IMR-90 (cell line): Measurements from ENCODE around the gene POLR2E. TPM values are rescaled to one million over a fixed set of nuclear protein-coding genes. Genes with fewer than 3 reads are reported as not detected.
A peak's percentile ranks its signal among the peaks of the same experiment; 100 is the strongest.

Experiments used
- ATAC-seq: fragments of 200-7000 bp; cut with Tn5 transposase; 2 replicates; pipeline ENCODE4 v1.9.1; 2020; ENCODE audit warnings: low read depth, mild to moderate bottlenecking, moderate library complexity
- BruUV-seq: library from RNA; stranded (reverse); fragments of 400-500 nt; replicated peaks from 2 replicates; lab custom pipeline; 2021; lab: Mats Ljungman, UMichigan
- CTCF ChIA-PET: fragments of 300-600 bp; formaldehyde crosslinking; extraction: SDS; loops from one replicate; lab custom pipeline; 2021; ENCODE audit warnings: antibody characterized with exemption; lab: Yijun Ruan, JAX
- POLR2A ChIA-PET: fragments of 300-600 bp; sonication (Branson Sonifier 250); formaldehyde crosslinking; loops from one replicate; lab custom pipeline; 2022; ENCODE audit warnings: antibody characterized with exemption; ENCODE audit not compliant: unreplicated experiment; lab: Charles Lee
- DNase-seq: peaks from one replicate; pipeline ENCODE4 v3.0.0; 2013
- H2AFZ ChIP-seq: replicated peaks from 2 replicates; pipeline ENCODE3; 2013; ENCODE audit warnings: low read length, mild to moderate bottlenecking; ENCODE audit not compliant: poor library complexity
- H2AK5ac ChIP-seq: 2 replicates; pipeline ENCODE4 v1.6.1; 2013; ENCODE audit warnings: low read depth, low read length, inconsistent platforms
- H2AK9ac ChIP-seq: replicated peaks from 2 replicates; pipeline ENCODE3; 2013; ENCODE audit warnings: mild to moderate bottlenecking, low read depth, low read length, moderate library complexity; ENCODE audit not compliant: poor library complexity
- H2BK120ac ChIP-seq: 2 replicates; pipeline ENCODE4 v1.6.1; 2013; ENCODE audit warnings: low read depth, low read length, inconsistent platforms
- H2BK15ac ChIP-seq: 3 replicates; pipeline ENCODE4 v1.6.1; 2013; ENCODE audit warnings: low read depth, low read length, inconsistent platforms
- H2BK20ac ChIP-seq: 2 replicates; pipeline ENCODE4 v1.6.1; 2013; ENCODE audit warnings: low read depth, mild to moderate bottlenecking, inconsistent platforms, low read length, moderate library complexity
- H2BK5ac ChIP-seq: 2 replicates; pipeline ENCODE4 v1.6.1; 2013; ENCODE audit warnings: mild to moderate bottlenecking, low read depth, low read length, inconsistent platforms; ENCODE audit not compliant: poor library complexity, severe bottlenecking
- H3K14ac ChIP-seq: replicated peaks from 2 replicates; pipeline ENCODE4 v1.6.1; 2013; ENCODE audit warnings: low read depth, low read length, inconsistent platforms
- H3K18ac ChIP-seq: 2 replicates; pipeline ENCODE4 v1.6.1; 2013; ENCODE audit warnings: low read depth, low read length, control low read depth
- H3K23ac ChIP-seq: 2 replicates; pipeline ENCODE4 v1.6.1; 2013; ENCODE audit warnings: low read depth, low read length, inconsistent platforms
- H3K27ac ChIP-seq: 2 replicates; pipeline ENCODE4 v1.5.1; 2013; ENCODE audit warnings: mild to moderate bottlenecking, control low read depth, low read length; ENCODE audit not compliant: insufficient read depth
- H3K27me3 ChIP-seq: 2 replicates; pipeline ENCODE4 v1.6.1; 2013; ENCODE audit warnings: low read length; ENCODE audit not compliant: control insufficient read depth, insufficient read depth
- H3K36me3 ChIP-seq: 2 replicates; pipeline ENCODE4 v1.6.1; 2013; ENCODE audit warnings: low read length, mixed read lengths; ENCODE audit not compliant: control insufficient read depth, insufficient read depth
- H3K4ac ChIP-seq: 2 replicates; pipeline ENCODE4 v1.6.1; 2013; ENCODE audit warnings: low read depth, low read length, inconsistent platforms
- H3K4me1 ChIP-seq: 2 replicates; pipeline ENCODE4 v1.6.1; 2013; ENCODE audit warnings: low read length, mixed read lengths; ENCODE audit not compliant: control insufficient read depth, insufficient read depth
- H3K4me2 ChIP-seq: 2 replicates; pipeline ENCODE4 v1.6.1; 2013; ENCODE audit warnings: low read depth, mild to moderate bottlenecking, control low read depth, low read length, moderate library complexity
- H3K4me3 ChIP-seq: 2 replicates; pipeline ENCODE4 v1.5.1; 2013; ENCODE audit warnings: low read depth, mild to moderate bottlenecking, control low read depth, low read length, moderate library complexity; ENCODE audit not compliant: insufficient read depth
- H3K56ac ChIP-seq: 2 replicates; pipeline ENCODE4 v1.6.1; 2013; ENCODE audit warnings: low read length, inconsistent platforms; ENCODE audit not compliant: insufficient read depth; ENCODE audit errors: extremely low read depth
- H3K79me1 ChIP-seq, 2 experiments: 2 replicates each; pipeline ENCODE4 v1.6.1; 2013; ENCODE audit warnings: low read length in 2 of 2, inconsistent platforms in 1 of 2, low read depth in 1 of 2
- H3K9ac ChIP-seq: 2 replicates; pipeline ENCODE4 v1.6.1; 2013; ENCODE audit warnings: low read depth, low read length, control low read depth
- H3K9me1 ChIP-seq: 2 replicates; pipeline ENCODE4 v1.6.1; 2013; ENCODE audit warnings: low read length, inconsistent platforms; ENCODE audit not compliant: insufficient read depth
- H3K9me3 ChIP-seq: 2 replicates; pipeline ENCODE4 v1.6.1; 2013; ENCODE audit warnings: low read length; ENCODE audit not compliant: control insufficient read depth, insufficient read depth
- H4K20me1 ChIP-seq: 2 replicates; pipeline ENCODE4 v1.6.1; 2013; ENCODE audit warnings: low read length, inconsistent platforms; ENCODE audit not compliant: insufficient read depth
- H4K5ac ChIP-seq: 2 replicates; pipeline ENCODE4 v1.6.1; 2013; ENCODE audit warnings: mild to moderate bottlenecking, low read depth, low read length, control low read depth
- H4K8ac ChIP-seq, 2 experiments: 2 replicates each; pipeline ENCODE4 v1.6.1; 2013; ENCODE audit warnings: low read depth in 2 of 2, low read length in 2 of 2, control low read depth in 1 of 2, inconsistent platforms in 1 of 2
- H4K91ac ChIP-seq: 2 replicates; pipeline ENCODE4 v1.6.1; 2013; ENCODE audit warnings: low read depth, low read length, inconsistent platforms; ENCODE audit not compliant: insufficient read depth
- BHLHE40 ChIP-seq: fragments of 150-350 bp; IDR thresholded peaks from 2 replicates; pipeline ENCODE4 v1.6.1; 2016; ENCODE audit warnings: mild to moderate bottlenecking, low read depth, low read length
- CEBPB ChIP-seq: IDR thresholded peaks from 2 replicates; pipeline ENCODE4 v1.6.1; 2012; ENCODE audit warnings: low read depth, low read length, improper control_type of control experiment
- POLR2A ChIP-seq: IDR thresholded peaks from 2 replicates; pipeline ENCODE4 v1.6.1; 2012; ENCODE audit warnings: mild to moderate bottlenecking, low read depth, low read length
- RCOR1 ChIP-seq: IDR thresholded peaks from 2 replicates; pipeline ENCODE4 v1.6.1; 2012; ENCODE audit warnings: mild to moderate bottlenecking, low read length, improper control_type of control experiment; ENCODE audit not compliant: insufficient replicate concordance
- SMC3 ChIP-seq: fragments of 150-350 bp; IDR thresholded peaks from 2 replicates; pipeline ENCODE4 v1.6.1; 2016; ENCODE audit warnings: low read depth, mild to moderate bottlenecking, antibody characterized with exemption, low read length, moderate library complexity
- WGBS, 2 experiments: methylation state at CpG; one replicate each; pipeline versions ENCODE4 v1.1.5 to v1.1.7; 2013; ENCODE audit warnings: missing lambda C conversion rate in 2 of 2; ENCODE audit not compliant: insufficient read length in 1 of 2; ENCODE audit errors: extremely low coverage in 2 of 2; 5-methylcytosine and 5-hydroxymethylcytosine counted together
- dilution Hi-C: fragments of 300-500 bp; cut with HindIII; formaldehyde crosslinking; loops from one replicate; pipeline ENCODE4 v1.14.3; 2018; ENCODE audit warnings: low sequenced_read_pairs; ENCODE audit not compliant: unreplicated experiment
- in situ Hi-C: fragments of 300-500 bp; cut with MboI; formaldehyde crosslinking; loops from 3 replicates; pipeline ENCODE4 v1.14.3; 2019; ENCODE audit warnings: low sequenced_read_pairs, inconsistent platforms, mixed read lengths
- intact Hi-C: fragments of 100-400 bp; cut with micrococcal nuclease; formaldehyde crosslinking; loops from 2 replicates; pipeline ENCODE4 v1.10.0; 2022
- polyA plus RNA-seq, 3 experiments: library from polyadenylated mRNA; depleted of rRNA; stranded (reverse); fragments of >200 nt; gene quantifications; 2 replicates each; pipeline ENCODE4 v1.2.3, GENCODE V29; 2012; ENCODE audit warnings: low replicate concordance in 1 of 3
- total RNA-seq: library from RNA; depleted of rRNA; stranded (reverse); fragments of >200 nt; gene quantifications from 2 replicates; pipeline ENCODE4 v1.2.3, GENCODE V29; 2012

The POLR2E gene
- total and polyA plus RNA-seq, 2 of the 4 experiments (the other 2 are of a cell fraction): 294 to 391 TPM

- TF ChIP-seq SMC3 (no peak), POLR2A (0 out of 2 replicates have a peak, but pooled peaks have one; percentile 58), BHLHE40 (peak; percentile 67; the same call in 1 of the 2 replicates)
Measured at GRCh38 chr19:1102407-1103131, 7.4 kb upstream of the POLR2E start (continued).

- dilution Hi-C loops (no loop called here), intact Hi-C loops (loop anchor here (5.0 kb wide), 1 partner anchor 74 kb away; the partner anchor contains the start of gene CNN2), in situ Hi-C loops (no loop called here)
- Histone ChIP-seq H3K4me2 (no peak overlapping the region), H3K27me3 (no peaks in the 10 kb centered on the region), H2AK5ac (peak overlapping the region; percentile 79), H4K91ac (peak overlapping the region; percentile 88), H3K4me1 (peaks cover 17% of the 10 kb centered on the region), H3K4me3 (no peak overlapping the region), H3K79me1 (peaks cover 0 to 23% of the 10 kb centered on the region in 2 experiments; a peak in 2 of 4 replicates), H2BK120ac (peak overlapping the region; percentile 94), H3K9me3 (peaks cover 3% of the 10 kb centered on the region), H3K9me1 (peaks cover 10% of the 10 kb centered on the region), H3K14ac (peak overlapping the region; percentile 69), H2AK9ac (peak overlapping the region; percentile 52), H3K27ac (peak overlapping the region; percentile 85), H4K5ac (peak overlapping the region; percentile 3), H3K9ac (no peak overlapping the region; the same call in 1 of the 2 replicates), H2BK20ac (peak overlapping the region; percentile 95), H3K4ac (peak overlapping the region; percentile 94), H2AFZ (peak overlapping the region; percentile 82), H2BK15ac (peak overlapping the region; percentile 61; the same call in 1 of the 3 replicates), H3K23ac (peak overlapping the region; percentile 70; the same call in 1 of the 2 replicates), H2BK5ac (peak overlapping the region; percentile 96), H4K20me1 (peaks cover 35% of the 10 kb centered on the region), H3K36me3 (peaks cover 11% of the 10 kb centered on the region; the same call in 1 of the 2 replicates), H3K18ac (peak overlapping the region; percentile 25; the same call in 1 of the 2 replicates), H4K8ac (peak overlapping the region in 1 of 2 experiments; percentile 83; a peak in 2 of 4 replicates), H3K56ac (peak overlapping the region; percentile 27; the same call in 1 of the 2 replicates)
- CTCF ChIA-PET: no interaction called here
- POLR2A ChIA-PET: interaction anchor here (0.5 to 1.0 kb wide), 2 partner anchors 166 to 167 kb away, joined by 6 to 10 read pairs; no protein-coding TSS in a partner anchor
- TF ChIP-seq CEBPB (peak; percentile 0; the same call in 1 of the 2 replicates), RCOR1 (no peak)
- no TSS peak for BruUV-seq
- WGBS, 2 experiments: 28% methylated on average over 4 of the region's 9 CpGs; no CpG with 5 or more reads in 1 of the 2 experiments
- no peak for DNase-seq
- ATAC-seq: no peak
Measured at GRCh38 chr19:1101337-1101698, 6.1 kb upstream of the POLR2E start.
